NB4 (cell line): Measurements from ENCODE around the gene CXCL3.

ENCODE experiments used
- MYC ChIP-seq: IDR thresholded peaks from 2 replicates; pipeline ENCODE4 v1.6.1; 2011; ENCODE audit warnings: low read depth, low read length
- POLR2A ChIP-seq: IDR thresholded peaks from 2 replicates; pipeline ENCODE4 v1.6.1; 2011; ENCODE audit warnings: mild to moderate bottlenecking; ENCODE audit not compliant: insufficient read length; ENCODE audit errors: extremely low read depth
- TF ChIP-seq, protein P1 (sequence below): IDR thresholded peaks from one replicate; pipeline ENCODE4 v1.5.1; 2012; ENCODE audit warnings: low read depth, low read length
- TF ChIP-seq, protein P2 (sequence below): IDR thresholded peaks from 2 replicates; pipeline ENCODE4 v1.6.1; 2011; ENCODE audit warnings: low read depth, low read length

DNA sequence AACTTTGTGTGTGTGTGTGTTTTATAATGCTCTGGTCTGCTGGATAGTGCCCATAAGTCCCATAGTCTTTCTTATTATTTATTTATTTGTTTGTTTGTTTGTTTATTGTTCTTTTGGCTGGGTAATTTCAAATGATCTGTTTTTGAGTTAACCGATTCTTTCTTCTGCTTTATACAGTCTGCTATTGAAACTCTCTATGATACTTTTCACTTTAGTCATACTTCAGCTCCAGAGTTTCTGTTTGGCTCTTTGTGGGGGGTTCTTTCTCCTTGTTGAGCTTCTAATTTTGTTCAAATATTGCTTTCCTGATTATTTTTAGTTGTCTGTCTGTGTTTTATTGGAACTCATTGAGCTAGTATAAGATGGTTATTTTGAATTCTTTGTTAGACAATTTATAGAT lies 10.0 kb downstream of the CXCL3 start:
- TF ChIP-seq POLR2A (no peak), MYC (no peak)
- TF ChIP-seq, protein P1, sequence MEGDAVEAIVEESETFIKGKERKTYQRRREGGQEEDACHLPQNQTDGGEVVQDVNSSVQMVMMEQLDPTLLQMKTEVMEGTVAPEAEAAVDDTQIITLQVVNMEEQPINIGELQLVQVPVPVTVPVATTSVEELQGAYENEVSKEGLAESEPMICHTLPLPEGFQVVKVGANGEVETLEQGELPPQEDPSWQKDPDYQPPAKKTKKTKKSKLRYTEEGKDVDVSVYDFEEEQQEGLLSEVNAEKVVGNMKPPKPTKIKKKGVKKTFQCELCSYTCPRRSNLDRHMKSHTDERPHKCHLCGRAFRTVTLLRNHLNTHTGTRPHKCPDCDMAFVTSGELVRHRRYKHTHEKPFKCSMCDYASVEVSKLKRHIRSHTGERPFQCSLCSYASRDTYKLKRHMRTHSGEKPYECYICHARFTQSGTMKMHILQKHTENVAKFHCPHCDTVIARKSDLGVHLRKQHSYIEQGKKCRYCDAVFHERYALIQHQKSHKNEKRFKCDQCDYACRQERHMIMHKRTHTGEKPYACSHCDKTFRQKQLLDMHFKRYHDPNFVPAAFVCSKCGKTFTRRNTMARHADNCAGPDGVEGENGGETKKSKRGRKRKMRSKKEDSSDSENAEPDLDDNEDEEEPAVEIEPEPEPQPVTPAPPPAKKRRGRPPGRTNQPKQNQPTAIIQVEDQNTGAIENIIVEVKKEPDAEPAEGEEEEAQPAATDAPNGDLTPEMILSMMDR: no peak
- TF ChIP-seq, protein P2, sequence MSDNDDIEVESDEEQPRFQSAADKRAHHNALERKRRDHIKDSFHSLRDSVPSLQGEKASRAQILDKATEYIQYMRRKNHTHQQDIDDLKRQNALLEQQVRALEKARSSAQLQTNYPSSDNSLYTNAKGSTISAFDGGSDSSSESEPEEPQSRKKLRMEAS: no peak
